Umbilical cord (tissue), 2 donors: ENCODE data around the gene NAA60. TPM values are rescaled to one million over a fixed set of nuclear protein-coding genes. Genes with fewer than 3 reads are reported as not detected.

Experiments
- DNase-seq: peaks from one replicate; pipeline ENCODE4 v3.0.0-alpha.2; 2015; ENCODE audit warnings: low spot score
- total RNA-seq: library from RNA; depleted of rRNA; stranded (reverse); fragments of >200 nt; gene quantifications from one replicate; pipeline ENCODE4 v1.2.3, GENCODE V29; 2014; ENCODE audit warnings: low replicate concordance; ENCODE audit not compliant: insufficient read depth

The NAA60 gene
- 41.9 TPM for total RNA-seq

GRCh38 chr16:3443108-3444031, at the start of gene NAA60, which contains the start of gene ZNF597:
Gene NAA60 (plus strand): TSS chr16:3443680. CDS start chr16:3476228, 32,548 bp downstream.
Gene ZNF597 (minus strand): TSS chr16:3443504. CDS start chr16:3443153, 351 bp downstream.
- DNase-seq = peak; percentile 95

GRCh38 chr16:3400446-3400778, 43.1 kb upstream of the NAA60 start:
- DNase-seq = no peak

- peak; percentile 99 for DNase-seq
Observed at GRCh38 chr16:3400779-3401688, 42.4 kb upstream of the NAA60 start, which contains the start of the genes ZNF174 and ZSCAN32. Gene ZNF174 (plus strand): TSS chr16:3401215. CDS start chr16:3402005, 790 bp downstream. Gene ZSCAN32 (minus strand): TSS chr16:3401004. CDS start chr16:3397557, 3,447 bp downstream.

DNA sequence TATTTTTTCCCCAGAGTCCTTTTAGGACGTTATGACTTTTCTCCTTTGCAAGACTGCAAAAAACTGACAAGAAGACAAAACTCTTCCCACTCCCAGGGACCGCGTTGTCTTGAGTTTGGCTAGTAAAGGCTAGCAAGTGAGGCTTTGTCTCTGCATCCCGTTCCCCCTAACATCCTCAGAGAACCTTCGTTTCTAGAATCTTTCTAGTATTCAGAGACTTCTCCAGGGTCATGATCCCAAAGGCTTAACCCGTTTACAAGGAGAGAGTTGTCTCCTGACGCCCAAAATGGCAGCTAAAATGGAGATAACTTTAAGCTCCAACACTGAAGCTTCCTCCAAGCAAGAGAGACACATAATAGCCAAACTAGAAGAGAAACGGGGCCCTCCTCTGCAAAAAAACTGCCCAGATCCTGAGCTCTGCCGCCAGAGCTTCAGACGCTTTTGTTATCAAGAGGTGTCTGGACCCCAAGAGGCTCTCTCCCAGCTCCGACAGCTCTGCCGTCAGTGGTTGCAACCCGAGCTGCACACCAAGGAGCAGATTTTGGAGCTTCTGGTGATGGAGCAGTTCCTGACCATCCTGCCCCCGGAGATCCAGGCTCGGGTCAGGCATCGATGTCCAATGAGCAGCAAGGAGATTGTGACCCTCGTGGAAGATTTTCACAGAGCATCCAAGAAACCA, 41.6 kb upstream of the NAA60 start:
- DNase-seq = peak; percentile 9

DNA sequence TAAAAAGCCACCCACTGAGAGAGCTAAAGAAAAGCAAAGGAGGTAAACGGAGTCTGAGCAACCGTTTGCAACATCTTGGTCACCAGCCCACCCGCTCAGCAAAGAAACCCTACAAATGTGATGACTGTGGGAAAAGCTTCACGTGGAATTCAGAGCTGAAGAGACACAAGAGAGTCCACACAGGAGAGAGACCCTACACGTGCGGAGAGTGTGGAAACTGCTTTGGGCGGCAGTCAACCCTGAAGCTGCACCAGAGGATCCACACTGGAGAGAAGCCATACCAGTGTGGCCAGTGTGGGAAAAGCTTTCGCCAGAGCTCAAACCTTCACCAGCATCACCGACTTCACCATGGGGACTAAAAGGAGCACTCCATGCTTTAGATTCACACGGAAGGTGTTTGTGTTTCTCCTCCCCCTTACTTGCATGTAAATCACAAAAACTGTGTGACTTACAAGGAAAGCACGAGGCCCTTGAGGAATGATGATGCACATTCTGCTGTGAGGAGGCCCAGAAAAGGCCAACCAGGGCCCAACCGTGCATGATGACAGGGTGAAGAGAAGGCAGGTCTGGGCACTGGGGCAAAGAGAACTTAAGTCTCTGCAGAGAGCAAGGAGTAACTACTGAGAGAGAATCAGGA, 34.8 kb upstream of the NAA60 start:
- DNase-seq = no peak

DNA sequence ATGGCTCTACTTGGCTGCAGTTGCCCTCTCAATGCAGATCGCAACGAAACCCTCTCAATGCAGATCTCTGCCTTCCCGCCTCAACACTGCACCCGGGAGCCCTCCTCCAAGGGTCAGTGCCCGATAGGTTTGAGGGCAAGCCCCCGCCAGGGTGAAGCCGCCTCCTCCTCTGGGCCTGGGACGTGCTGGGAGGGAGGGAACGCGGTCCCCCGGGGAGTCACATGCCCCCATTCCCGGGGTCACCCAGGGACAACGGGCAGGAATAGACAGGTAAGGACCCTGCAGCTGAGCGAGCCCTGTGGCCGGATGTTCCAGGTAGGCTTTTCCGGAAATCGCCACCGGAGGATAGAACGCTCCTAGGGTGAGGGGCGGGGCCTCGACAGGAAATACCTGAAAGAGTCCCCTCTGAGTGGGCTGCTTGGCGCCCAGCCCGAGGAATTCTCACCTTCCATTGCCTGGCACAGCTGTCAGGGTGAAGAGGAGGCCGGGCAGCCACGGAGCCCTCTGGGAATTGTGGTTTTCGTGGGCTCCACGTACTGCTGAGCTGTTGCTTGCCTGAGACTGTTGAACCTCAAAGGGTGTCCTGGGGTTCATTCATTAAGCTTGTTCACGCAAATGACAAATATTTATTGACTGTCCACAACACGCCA, 29.6 kb upstream of the NAA60 start:
- DNase-seq = no peak

DNA sequence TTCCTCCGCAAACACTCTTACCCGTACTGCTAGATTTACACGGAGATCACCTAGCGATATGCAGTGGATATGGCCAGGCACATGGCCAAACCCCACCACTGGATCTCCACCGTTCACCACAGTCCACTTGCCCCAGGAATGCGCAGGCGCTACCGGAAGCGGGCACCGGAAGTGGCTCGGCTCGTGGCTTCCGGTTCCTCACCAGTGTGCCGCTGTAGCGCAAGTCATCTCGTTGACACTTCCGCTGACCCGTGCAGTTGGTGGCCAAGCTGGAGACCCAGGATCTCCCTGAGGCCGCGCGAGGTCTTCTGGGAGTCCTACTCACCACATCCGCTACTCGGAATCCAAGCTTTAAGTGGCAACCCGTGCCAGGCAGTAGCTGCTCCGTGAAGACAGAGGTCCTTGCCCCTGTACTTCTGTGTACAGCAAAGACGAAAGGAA, 11.7 kb upstream of the NAA60 start:
- DNase-seq = peak; percentile 44

- no peak for DNase-seq
Observed at GRCh38 chr16:3434373-3434772, 9.1 kb upstream of the NAA60 start.

DNA sequence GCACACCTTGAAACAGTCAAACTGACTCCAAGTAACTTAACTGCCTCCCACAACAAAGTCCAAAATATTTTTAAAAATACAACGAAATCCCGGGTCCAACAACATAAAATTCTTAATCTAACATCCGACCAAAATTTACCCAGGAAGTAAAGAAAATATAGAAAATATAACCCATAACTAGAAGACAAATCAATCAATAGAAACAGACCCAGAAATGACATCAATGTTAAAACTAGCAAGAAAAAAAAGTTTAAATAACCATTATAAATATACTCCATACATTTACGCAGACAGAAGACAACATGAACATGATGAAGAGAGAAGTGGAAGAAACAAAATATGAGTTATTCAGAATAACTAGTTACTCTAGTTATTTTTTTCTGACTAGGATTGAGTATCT, 3.8 kb upstream of the NAA60 start:
- DNase-seq = no peak

- peak; percentile 50 for DNase-seq
Observed at GRCh38 chr16:3444032-3444388, 530 bp downstream of the NAA60 start.

GRCh38 chr16:3454093-3454492, 10.6 kb downstream of the NAA60 start:
- no peak for DNase-seq

- DNase-seq = no peak
Observed at GRCh38 chr16:3454631-3455147, 11.2 kb downstream of the NAA60 start.

GRCh38 chr16:3457434-3458252, 14.2 kb downstream of the NAA60 start:
- peak; percentile 93 for DNase-seq

DNA sequence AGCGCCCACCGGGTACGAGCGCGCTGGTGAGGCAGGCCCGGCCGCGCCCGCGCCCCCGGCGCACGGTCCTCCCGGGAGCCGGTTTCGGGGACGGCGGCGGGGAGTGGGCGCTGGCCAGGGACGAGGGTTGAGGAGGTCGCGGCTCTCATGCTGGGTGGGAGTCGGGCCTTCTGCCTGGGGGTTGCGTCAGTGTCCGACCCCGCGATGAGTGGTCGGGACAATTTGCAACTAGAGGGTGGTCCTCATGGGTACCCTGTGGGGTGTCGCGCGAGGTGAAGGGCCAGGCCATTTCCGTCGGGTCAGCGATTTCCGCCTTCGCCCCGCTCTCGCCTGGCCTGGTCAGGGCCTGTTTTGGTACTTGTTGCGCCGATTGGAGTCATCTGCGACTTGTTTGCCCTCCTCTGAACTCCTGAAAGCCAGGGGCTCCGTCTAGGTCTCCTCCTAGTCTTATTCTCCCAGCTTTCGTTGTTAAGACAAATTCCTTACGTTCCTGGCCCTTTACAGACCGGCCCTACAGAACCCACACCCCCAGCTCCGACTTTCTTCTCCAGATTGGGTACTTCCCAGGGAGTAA, 14.9 kb downstream of the NAA60 start:
- DNase-seq = peak; percentile 58

DNA sequence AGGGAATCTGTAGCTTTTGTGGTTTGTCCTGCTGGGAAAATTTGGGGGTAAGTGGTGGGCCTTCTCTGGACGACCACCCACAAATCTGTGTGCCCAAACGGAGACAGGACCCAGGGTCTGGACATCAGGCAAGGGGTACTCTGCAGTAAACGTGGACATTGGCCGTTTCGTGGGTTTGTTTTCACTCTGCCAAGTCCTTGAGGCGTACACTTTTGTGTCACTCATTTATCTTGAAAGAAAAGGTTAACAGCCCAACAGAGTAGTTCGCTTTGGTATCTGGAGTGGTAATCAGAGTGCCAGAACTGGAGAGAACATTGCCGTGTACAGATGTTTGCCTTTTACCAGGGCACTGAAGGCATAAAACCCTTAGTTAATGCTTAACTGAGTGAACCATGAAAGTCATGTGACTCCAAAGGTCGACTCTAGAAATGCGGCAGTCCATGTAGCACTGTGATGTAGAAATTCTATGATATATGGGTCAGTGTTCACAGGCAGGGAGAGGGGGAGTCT, 15.4 kb downstream of the NAA60 start:
- peak; percentile 49 for DNase-seq

DNA sequence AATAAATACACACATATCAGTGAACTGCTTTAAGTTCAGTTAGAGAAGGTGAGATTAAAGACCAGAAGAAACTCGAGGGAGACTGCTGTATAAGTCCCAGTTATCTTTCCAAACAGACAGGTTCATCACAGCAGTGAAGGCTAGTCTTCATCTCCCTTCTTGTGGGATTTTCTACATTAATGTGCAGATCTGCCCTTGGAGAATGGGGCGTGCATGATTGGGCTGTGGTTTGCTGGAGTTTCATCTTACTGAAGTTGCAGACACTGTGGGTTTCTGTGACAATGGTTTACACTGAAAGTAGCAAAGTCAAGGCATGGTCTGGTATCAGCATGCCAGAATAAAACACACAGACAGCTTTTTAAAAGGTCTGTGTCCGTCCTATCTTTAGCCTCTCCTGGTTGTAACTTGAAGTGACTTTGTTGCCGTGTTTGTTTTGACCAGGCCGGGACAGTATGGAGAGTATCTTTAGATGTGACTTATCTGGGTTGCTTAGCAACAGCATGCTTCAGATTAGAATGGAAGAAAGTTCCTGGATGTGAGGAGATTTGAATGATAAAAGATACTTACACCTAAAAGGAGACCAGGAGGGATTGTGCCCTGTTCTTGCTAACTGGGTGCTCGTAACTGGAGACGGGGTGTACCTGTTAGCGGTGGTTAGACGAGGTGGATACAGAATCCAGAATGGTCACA, 16.1 kb downstream of the NAA60 start:
- DNase-seq = peak; percentile 29

DNA sequence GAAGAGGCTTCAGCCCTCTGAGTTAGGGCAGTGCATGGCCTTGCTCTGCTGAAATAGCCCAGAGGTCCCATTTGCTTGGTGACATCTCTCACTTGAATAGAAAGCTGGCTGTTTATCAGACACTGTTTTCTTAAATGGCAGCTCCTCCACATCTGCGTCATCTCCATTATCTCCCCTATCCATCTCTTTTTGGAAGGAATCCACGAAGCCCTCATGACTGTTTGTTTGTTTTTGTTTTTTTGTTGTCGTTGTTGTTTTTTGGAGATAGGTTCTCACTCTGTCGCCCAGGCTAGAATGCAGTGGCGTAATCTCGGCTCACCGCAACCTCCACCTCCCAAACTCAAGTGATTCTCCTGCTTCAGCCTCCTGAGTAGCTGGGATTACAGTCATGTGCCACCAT, 16.6 kb downstream of the NAA60 start:
- no peak for DNase-seq

DNA sequence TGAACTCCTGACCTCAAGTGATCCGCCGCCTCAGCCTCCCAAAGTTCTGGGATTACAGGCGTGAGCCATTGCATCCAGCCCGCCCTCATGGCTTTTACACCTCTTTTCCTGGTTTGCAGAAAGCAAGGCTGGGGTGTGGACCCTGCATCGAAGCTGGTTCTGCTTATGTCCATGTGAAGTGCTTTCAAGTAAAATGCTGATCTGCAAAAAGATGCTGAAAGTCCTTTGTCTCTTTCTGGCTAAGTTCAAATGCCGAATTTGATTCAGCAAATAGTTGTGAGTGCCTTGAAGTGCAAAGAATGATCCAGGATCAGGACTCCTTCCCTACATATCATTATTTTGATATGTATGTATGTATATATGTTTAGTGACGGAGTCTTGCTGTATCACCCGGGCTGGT, 17.1 kb downstream of the NAA60 start:
- DNase-seq = no peak
